ENCODE data around the gene POU4F3. TPM values are rescaled to one million over a fixed set of nuclear protein-coding genes. Genes with fewer than 3 reads are reported as not detected.

The POU4F3 gene
- total RNA-seq, 1 donor from 2014 or later, result 0.19 TPM

DNA sequence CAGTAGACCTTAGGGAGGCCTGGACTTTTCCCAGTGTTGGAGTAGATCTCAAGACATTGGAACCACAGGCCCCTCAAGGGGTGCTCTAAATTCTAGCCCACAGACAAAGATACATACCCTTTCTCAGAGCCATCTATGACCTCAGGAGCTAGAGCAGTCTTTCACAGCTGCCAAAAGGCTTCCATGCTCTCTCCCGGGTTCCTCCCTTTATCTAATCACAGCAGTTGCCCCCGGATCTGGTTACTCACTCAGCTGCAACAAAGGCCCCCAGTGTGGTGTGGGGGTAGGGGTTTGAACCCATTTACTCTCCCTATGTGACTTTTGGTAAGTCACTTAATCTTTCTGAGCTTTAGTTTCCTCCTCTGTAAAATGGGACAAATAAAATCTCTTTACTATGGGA, 27.0 kb downstream of the POU4F3 start:
- no peaks in the 10 kb centered on the region for H3K9me3 Mint-ChIP-seq
- H3K36me3 Mint-ChIP-seq, result no peaks in the 10 kb centered on the region
- peaks cover 79% of the 10 kb centered on the region for H3K27me3 Mint-ChIP-seq
- no peak overlapping the region for H3K4me3 Mint-ChIP-seq
- no peak for DNase-seq (ENCODE audit: extremely low spot score, unreplicated experiment)
- no peak for TF ChIP-seq CTCF (conservative IDR thresholded peaks at IDR 0.05)
- H3K4me1 Mint-ChIP-seq (ENCODE audit: unreplicated experiment), result no peaks in the 10 kb centered on the region
- no peak overlapping the region for H3K27ac Mint-ChIP-seq

DNA sequence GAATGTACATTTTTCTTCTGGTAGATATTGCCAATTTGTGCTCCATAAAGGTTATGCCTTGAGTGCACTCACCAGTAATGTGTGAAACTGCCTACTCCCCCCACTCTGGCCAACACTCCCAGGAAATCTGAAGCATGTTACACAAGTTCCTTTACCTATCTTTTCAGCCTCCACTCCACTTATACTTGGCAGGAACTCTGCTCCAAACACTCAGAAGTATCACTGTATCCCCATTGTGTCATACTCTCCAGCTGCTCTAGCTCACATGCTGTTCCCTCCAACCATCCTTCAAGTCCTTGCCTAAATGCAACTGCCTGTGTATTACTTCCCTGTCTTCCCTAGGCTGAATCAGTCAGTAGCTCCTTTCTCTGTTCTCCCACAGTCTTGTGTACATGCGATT, 28.3 kb downstream of the POU4F3 start:
- no peak for DNase-seq (ENCODE audit: extremely low spot score, unreplicated experiment)
- no peak for TF ChIP-seq CTCF (conservative IDR thresholded peaks at IDR 0.05)
- no peak overlapping the region for H3K4me3 Mint-ChIP-seq
- H3K36me3 Mint-ChIP-seq, result no peaks in the 10 kb centered on the region
- H3K27me3 Mint-ChIP-seq, result peaks cover 78% of the 10 kb centered on the region
- H3K9me3 Mint-ChIP-seq, result no peaks in the 10 kb centered on the region
- no peak overlapping the region for H3K27ac Mint-ChIP-seq
- H3K4me1 Mint-ChIP-seq (ENCODE audit: unreplicated experiment), result no peaks in the 10 kb centered on the region

DNA sequence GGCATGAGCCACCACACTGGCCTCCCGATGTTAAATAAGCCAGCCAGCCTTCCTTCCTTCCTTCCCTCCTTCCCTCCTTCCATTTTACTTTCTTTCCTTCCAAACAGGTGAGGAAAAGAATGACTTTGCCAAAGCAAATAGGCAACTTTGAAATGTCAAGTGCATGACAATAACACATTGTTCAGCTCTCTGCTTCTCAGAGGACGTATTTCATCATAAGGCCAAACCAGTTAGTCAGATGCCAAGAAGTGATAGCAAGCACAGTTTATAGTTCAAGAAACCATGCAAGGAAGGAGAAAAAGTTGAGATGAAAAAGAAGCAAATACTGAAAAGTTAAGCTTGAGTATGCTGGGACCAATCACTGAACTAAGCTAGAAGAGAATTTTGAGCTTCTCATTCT, 29.5 kb downstream of the POU4F3 start:
- Mint-ChIP-seq H3K4me1 (ENCODE audit: unreplicated experiment) (no peaks in the 10 kb centered on the region), H3K27me3 (peaks cover 70% of the 10 kb centered on the region), H3K4me3 (no peak overlapping the region), H3K9me3 (no peaks in the 10 kb centered on the region), H3K36me3 (no peaks in the 10 kb centered on the region), H3K27ac (no peak overlapping the region)
- no peak for DNase-seq (ENCODE audit: extremely low spot score, unreplicated experiment)
- TF ChIP-seq CTCF (conservative IDR thresholded peaks at IDR 0.05), result no peak

DNA sequence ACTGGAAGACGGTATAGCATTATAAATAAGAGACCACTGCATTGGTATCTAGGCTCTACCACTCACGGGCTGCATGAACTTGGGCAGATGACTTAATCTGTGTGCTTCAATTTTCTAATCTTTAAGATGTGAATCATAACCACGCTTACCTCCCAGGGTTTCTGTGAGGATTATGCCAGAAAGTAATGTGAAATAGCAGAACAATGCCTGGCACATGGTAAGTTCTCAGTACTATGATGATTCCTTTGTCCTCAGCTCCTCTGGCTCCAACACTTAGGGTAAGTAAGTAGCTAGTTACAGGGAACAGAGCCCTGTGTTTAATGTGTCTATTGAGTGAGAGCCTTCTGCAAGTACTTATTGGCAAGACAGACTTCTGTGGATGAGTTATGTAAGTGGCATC, 31.1 kb downstream of the POU4F3 start:
- TF ChIP-seq CTCF (conservative IDR thresholded peaks at IDR 0.05), result no peak
- Mint-ChIP-seq H3K27ac (no peak overlapping the region), H3K27me3 (peaks cover 58% of the 10 kb centered on the region), H3K9me3 (no peaks in the 10 kb centered on the region), H3K36me3 (no peaks in the 10 kb centered on the region), H3K4me3 (no peak overlapping the region), H3K4me1 (ENCODE audit: unreplicated experiment) (no peaks in the 10 kb centered on the region)
- DNase-seq (ENCODE audit: extremely low spot score, unreplicated experiment), result no peak

GRCh38 chr5:146376821-146377220, 38.2 kb downstream of the POU4F3 start:
- TF ChIP-seq CTCF (conservative IDR thresholded peaks at IDR 0.05), result no peak
- Mint-ChIP-seq H3K27me3 (peaks cover 19% of the 10 kb centered on the region), H3K27ac (no peak overlapping the region), H3K36me3 (no peaks in the 10 kb centered on the region), H3K4me1 (ENCODE audit: unreplicated experiment) (no peaks in the 10 kb centered on the region), H3K9me3 (no peaks in the 10 kb centered on the region), H3K4me3 (no peak overlapping the region)
- no peak for DNase-seq (ENCODE audit: extremely low spot score, unreplicated experiment)

- Mint-ChIP-seq H3K27me3 (peaks cover 19% of the 10 kb centered on the region), H3K9me3 (no peaks in the 10 kb centered on the region), H3K27ac (no peak overlapping the region), H3K36me3 (no peaks in the 10 kb centered on the region), H3K4me3 (no peak overlapping the region), H3K4me1 (ENCODE audit: unreplicated experiment) (no peaks in the 10 kb centered on the region)
- DNase-seq (ENCODE audit: extremely low spot score, unreplicated experiment), result no peak
- TF ChIP-seq CTCF (conservative IDR thresholded peaks at IDR 0.05), result no peak
Observed at GRCh38 chr5:146378986-146379385, 40.3 kb downstream of the POU4F3 start.
